ENCODE results near the gene ITGB5.

Gene ITGB5

DNA sequence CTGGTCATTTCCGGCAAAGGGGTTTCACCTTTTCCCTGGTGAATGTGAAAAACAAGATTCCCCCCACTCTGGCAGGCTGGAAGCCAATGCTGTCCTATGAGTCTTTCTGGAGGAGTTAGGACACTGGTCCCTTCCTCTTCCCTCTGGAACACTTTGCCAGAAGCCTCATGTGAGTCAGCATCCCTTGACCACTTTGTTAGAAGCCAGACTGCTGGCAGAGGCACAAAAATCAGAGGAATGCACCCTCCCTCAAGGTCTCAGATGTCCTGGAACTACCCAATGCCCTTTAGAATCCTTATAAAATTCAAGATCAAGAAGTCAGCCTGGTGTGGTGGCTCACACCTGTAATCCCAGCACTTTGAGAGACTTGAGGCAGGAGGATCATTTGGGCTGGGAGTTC lies 26.6 kb downstream of the ITGB5 start:
- DNase-seq = no peak

DNA sequence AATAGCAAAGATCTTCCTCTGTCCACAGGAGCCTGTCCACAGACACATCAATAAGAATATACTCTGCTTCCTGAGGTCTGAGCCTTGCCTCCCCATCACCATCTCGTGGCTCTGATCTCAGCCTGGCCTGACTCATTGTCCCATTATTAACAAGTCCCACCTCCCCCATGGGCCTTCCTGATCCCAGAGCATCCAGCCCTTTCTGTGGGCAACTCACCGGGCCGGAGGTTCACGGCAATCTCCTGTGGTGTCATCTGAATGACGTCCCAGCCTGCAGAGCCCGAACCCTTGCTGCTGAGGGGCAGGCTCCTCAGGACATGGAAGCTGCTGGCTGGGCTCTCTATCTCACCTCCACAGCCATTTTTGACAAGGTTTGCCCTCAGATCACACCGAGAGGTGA lies 28.1 kb downstream of the ITGB5 start:
- DNase-seq = no peak

- DNase-seq = no peak
Measured at GRCh38 chr3:124858275-124858674, 28.9 kb downstream of the ITGB5 start.

- no peak for DNase-seq
Measured at GRCh38 chr3:124856677-124857076, 30.5 kb downstream of the ITGB5 start.

- no peak for DNase-seq
Measured at GRCh38 chr3:124854009-124854408, 33.2 kb downstream of the ITGB5 start.

GRCh38 chr3:124853446-124853845 lies 33.7 kb downstream of the ITGB5 start:
- DNase-seq = no peak

DNA sequence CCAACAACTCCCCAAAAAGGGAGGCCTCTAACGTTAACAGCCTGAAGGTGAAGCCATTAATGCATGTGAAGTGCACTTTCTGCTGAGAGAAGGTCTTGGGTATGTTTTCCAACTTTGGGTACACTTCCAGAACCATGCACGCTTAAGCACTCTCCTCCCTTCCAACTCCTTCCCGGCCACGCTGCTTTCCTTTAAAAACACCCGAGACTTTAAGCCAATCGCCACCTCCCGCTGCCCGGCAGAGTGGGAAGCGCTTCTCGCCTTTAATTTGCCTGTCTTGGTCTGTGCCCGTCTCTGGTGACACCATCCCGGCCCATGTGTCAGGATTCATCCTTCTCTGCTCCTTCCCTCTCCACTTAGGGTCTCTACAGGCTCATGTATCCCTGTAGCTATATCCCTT lies 35.3 kb downstream of the ITGB5 start:
- no peak for DNase-seq

DNA sequence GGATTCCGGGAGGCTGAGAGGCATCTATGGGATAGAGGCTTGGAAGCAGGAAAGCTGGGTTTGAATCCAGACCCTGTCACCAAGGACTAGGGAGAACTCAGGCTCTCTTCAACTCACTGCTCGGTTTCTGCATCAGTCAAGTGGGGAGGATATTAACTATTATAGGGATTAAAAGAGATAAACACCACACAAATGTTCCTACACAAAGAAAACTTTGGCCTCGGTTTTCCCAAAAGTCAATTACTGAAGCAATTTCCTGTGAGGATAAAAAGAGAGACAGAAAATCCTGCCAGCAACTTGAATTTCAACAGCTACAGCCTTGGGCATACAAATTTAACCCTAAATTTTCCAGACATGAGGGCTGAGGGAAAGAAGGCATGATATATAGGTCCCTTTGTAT lies 36.0 kb downstream of the ITGB5 start:
- DNase-seq = no peak

- DNase-seq = no peak
Measured at GRCh38 chr3:124850633-124851032, 36.5 kb downstream of the ITGB5 start.

DNA sequence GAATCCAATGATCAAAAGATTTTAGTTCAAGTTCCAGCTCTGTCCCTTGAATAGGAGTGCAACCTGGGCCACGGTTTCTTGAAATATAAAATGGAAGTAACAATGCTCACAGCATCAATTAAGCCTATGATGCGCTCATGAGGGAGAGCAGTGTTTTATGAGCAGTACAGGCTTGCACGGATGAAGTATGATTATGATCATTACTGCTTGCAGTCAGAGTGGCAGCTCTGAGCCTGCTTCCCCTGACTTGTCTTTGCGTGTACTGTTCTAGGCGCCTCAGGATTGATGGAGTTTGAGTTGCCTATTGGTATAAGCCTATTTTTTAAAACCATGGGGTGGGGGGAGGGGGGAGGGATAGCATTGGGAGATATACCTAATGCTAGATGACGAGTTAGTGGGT lies 37.0 kb downstream of the ITGB5 start:
- DNase-seq = no peak

DNA sequence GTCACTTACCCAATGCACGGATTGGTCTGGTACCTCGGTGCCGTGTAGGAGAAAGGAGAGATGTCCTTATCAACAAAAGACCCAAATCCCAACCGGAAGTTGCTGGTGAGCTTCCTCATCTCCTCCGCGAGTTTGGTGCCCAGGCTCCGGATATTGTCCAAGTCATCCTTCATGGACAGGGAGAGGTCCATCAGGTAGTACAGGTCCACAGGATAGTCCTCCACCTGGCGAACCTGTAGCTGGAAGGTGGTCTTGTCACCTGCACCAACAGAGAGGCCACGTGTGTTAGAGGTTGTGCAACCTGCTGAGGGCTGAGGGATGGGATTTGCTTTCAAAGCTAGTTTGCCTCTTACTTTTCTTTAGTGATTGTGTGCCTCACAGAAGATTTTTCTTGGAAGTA lies 38.9 kb downstream of the ITGB5 start:
- DNase-seq = no peak

GRCh38 chr3:124847863-124848262 lies 39.3 kb downstream of the ITGB5 start:
- DNase-seq = no peak

GRCh38 chr3:124847051-124847450 lies 40.1 kb downstream of the ITGB5 start:
- DNase-seq = no peak

DNA sequence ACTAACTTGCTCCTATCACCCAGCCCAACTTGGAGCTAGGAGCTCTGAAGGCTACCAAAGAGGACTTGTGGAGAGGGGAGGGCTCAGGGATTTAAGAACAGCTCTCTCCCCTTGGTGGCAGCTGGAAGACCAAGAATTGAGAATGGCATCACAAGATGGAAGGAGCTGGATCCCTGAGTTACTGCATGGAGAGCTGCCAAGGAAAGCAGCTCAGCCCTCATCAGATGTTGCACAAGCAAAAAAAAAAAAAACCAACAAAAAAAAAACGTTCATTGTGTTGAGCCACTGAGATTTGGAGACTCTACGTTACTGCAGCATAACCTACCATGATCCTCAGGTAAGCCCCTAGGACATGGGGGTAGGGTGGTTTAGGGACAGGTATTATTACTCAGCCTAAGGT lies 41.0 kb downstream of the ITGB5 start:
- DNase-seq = no peak

- DNase-seq = no peak
Measured at GRCh38 chr3:124845406-124845805, 41.8 kb downstream of the ITGB5 start.

DNA sequence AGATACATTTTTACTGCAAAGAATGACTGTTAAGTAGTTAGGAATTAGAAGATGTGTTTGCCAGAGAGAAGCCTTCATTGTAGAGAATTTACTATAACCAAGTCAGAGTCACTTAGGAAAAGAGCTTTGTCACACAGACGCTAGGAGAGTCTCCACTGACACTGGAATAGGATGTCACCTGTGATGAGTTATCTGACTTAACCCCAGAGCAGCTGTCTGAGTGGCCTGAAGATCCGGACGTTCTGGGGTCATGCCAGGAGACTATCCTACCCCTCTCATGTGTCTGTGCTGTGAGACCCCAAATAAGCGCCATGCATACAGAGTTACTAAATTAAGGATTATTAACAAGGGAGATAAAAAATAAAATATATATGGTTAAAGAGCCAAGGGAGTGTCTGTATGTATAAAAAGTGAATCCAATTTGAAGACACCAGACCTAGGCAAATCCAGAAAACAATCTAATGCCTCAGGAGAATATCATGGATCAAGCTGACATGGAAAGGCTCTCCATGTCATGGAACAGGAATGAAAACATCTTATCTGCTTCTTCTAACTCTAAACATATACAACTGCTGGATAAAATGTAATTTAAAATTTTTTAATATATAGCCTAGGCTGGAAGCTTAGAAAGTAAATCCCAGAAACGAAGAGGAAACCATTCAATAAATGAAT lies 43.5 kb downstream of the ITGB5 start:
- DNase-seq = no peak

DNA sequence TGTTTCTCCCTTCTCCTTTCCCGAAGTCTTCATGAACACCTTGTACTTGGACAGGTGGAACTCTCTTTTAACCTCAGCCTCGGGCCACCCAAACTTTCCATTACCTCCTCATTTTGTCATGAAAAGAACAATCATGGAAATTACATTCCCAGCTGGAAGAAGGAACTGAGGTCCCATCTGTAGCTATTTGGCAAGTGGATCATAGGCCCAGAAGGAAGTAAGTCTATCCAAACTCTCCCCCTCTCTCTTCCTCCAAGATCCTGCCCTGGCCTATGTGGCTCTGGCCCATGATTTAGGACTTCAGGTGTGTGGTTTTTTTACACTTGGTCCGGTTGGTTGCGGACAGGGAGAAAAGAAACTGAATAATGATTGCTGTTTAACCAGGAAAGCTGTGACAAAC lies 44.1 kb downstream of the ITGB5 start:
- DNase-seq = no peak

DNA sequence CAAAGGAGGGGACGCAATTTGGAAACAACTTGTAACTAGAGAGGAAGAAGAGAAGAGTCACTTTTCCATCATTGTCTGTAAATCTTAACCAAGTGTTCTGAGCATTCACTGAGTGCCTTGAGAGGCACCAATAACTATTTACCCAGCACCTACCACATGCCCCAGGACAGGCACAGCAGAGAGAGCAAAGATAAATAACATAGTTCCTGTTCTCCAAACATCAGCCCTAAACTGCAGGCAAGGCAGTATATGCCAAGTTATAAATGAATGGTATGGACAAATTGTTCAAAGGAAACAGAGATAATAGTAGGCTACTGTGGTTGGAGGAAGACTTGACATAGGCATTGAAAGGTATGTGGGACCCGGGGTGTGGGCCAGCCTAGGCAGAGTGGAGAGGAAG lies 45.6 kb downstream of the ITGB5 start:
- no peak for DNase-seq

- DNase-seq = no peak
Measured at GRCh38 chr3:124840331-124840730, 46.8 kb downstream of the ITGB5 start.

- DNase-seq = no peak
Measured at GRCh38 chr3:124839896-124840295, 47.3 kb downstream of the ITGB5 start.

DNA sequence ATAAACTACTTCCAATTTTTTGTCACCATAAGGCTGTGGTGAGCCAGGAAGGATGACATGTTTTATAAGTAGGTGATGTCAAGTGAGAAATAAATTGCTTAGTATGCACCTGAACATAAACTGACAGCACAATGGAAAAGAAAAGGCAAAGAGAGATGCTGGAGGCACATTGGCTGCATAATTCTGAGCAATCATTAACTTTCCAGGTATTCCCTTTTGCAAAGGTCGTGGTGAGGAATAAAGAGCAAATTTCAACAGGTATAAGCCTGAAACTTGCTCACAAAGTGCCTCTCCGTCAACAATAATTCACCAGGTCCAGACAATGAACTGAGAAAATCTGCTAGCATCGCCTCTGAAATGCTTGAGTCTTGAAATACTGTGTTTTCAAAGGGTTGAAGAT lies 48.2 kb downstream of the ITGB5 start:
- no peak for DNase-seq

- no peak for DNase-seq
Measured at GRCh38 chr3:124837730-124838186, 49.4 kb downstream of the ITGB5 start.

GRCh38 chr3:124837065-124837464 lies 50.1 kb downstream of the ITGB5 start:
- DNase-seq = no peak

DNA sequence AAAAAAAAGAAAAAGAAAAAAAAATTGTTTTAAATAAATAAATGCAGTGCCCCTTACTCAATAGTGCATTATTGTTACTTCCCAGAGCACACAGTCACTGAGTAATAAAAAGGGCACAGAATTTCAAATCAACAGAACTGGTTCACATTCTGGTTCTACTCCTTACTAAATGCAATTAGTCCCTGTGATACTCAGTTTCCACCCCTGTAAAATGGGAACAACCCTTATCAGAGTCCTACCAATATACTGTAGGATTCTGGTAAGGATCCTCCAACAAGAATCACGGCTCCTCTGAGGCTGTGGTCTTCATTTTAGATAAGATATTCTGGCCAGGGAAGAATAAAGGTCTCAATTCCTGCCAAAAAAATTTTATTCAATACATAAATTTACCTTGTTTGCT lies 50.7 kb downstream of the ITGB5 start:
- DNase-seq = no peak

All from KG1 (cell line).